ENCODE data around the gene RUSF1.

The RUSF1 gene

GRCh38 chr16:31474773-31475738, 33.1 kb downstream of the RUSF1 start:
- DNase-seq (ENCODE audit: low spot score) = no peak
- in situ Hi-C loops (cut with MboI; ENCODE audit: low sequenced_read_pairs, unreplicated experiment) = no loop called here
- no peak for TF ChIP-seq CTCF (IDR thresholded peaks at IDR 0.05; ENCODE audit: borderline replicate concordance, control extremely low read depth, extremely low read depth, insufficient read depth, missing control alignments)

GRCh38 chr16:31474173-31474714, 33.9 kb downstream of the RUSF1 start:
- no peak for TF ChIP-seq CTCF (IDR thresholded peaks at IDR 0.05; ENCODE audit: borderline replicate concordance, control extremely low read depth, extremely low read depth, insufficient read depth, missing control alignments)
- no peak for DNase-seq (ENCODE audit: low spot score)
- in situ Hi-C loops (cut with MboI; ENCODE audit: low sequenced_read_pairs, unreplicated experiment) = no loop called here

DNA sequence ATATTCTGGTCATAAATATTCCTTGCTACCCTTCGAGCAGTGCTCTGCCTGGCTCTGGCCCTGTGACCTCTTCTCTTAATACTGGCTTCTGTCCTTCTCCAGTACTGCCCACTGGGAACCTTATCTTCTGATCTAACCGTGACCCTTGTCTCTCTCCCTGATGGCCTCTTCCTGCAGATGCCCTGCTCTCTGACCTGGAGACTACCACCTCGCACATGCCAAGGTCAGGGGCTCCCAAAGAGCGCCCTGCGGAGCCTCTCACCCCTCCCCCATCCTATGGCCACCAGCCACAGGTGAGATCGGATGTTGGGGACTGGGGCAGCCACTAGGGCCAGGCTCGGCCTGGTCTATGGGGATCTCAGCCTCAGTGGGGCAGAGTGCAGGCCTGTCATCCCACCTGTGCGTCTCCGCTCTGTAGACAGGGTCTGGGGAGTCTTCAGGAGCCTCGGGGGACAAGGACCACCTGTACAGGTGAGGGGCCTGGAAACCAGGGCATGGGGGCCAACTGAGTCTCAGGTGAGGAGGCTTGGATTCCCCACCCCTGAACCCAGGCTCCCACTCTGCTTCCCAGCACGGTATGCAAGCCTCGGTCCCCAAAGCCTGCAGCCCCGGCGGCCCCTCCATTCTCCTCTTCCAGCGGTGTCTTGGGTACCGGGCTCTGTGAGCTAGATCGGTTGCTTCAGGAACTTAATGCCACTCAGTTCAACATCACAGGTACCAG, 34.8 kb downstream of the RUSF1 start:
- in situ Hi-C loops (cut with MboI; ENCODE audit: low sequenced_read_pairs, unreplicated experiment) = no loop called here
- DNase-seq (ENCODE audit: low spot score) = no peak
- TF ChIP-seq CTCF (IDR thresholded peaks at IDR 0.05; ENCODE audit: borderline replicate concordance, control extremely low read depth, extremely low read depth, insufficient read depth, missing control alignments) = no peak

DNA sequence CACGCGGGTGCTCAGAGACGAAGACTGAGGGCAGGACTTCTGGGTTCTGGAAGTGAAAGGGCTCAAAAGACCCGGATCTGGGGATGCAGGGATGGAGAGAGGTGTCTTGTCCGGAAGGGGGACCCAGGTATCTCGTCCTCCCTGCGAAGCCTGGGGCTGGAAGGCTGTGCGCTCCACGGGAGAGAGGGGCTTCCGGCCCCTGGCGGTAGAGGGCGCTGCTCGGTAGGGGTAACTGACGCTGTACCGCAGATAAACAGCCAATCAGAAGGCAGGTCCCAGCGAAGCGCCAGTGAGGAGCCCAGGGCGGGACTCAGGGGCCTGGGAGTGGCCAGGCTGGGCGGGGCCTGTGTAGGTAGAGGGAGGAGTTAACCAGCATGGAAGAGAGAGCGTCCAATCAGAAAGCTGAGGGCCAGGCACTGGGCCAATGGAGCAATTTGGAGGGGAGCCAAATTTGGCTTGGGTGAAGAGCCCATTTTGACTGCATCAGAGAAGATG, 35.4 kb downstream of the RUSF1 start:
- DNase-seq (ENCODE audit: low spot score) = peak; percentile 72
- in situ Hi-C loops (cut with MboI; ENCODE audit: low sequenced_read_pairs, unreplicated experiment) = no loop called here
- no peak for TF ChIP-seq CTCF (IDR thresholded peaks at IDR 0.05; ENCODE audit: borderline replicate concordance, control extremely low read depth, extremely low read depth, insufficient read depth, missing control alignments)

DNA sequence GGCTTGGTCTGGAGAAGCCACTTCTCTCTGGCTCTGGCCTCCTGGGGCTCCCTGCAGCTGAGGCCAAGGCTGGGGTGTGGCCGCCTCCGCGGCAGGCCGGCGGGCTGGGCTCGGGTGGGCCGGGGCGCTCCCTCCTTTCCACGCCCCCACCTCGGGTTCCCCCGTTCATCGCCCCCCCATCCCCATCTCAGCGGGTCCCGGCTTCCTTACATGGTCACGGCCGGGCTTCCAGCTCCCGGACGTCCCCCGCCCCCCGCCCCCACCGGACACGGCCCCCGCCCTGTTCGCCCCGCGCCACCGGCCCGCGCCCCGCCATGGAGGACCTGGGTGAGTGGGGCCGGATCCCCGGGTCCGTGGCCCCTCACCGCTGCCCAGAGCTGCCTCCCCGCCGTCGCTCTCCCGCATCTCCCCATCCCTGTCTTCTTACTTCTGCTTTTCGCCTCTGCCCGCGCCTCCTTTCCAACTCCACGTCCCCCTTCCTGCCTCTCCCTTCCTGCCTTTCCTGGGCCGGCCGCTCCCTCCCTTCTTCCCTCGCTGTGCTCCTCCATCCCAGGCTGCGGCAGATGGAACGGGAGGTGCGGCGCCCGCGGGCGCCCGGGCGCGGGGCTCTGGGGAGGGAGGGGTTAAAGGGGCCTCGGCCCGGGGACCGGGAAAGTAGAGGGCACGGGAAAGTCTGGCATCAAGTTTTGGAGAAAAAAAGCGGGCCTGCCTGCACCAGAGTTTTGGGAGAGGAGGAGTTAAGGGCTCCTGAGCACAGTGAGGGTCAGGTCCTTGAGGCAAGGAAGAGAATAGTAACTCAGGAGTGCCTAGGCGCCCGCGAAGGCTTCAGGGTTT, 36.1 kb downstream of the RUSF1 start, which contains the start of gene TGFB1I1:
TGFB1I1 (plus strand) TSS at position 278 of the 834 bp plus-strand sequence; CDS start at position 315, 37 bp downstream.
- TF ChIP-seq CTCF (IDR thresholded peaks at IDR 0.05; ENCODE audit: borderline replicate concordance, control extremely low read depth, extremely low read depth, insufficient read depth, missing control alignments) = no peak
- no peak for DNase-seq (ENCODE audit: low spot score)

More for the DNA sequence above, 36.1 kb downstream of the RUSF1 start, which contains the start of gene TGFB1I1:
- in situ Hi-C loops (cut with MboI; ENCODE audit: low sequenced_read_pairs, unreplicated experiment) = no loop called here
